GM13977 (cell line): Measurements from ENCODE around the gene MAGI2.

ENCODE experiments used
- DNase-seq: peaks from one replicate; pipeline ENCODE4 v3.0.0; 2012; ENCODE audit warnings: low spot score
- in situ Hi-C: fragments of 300-500 bp; cut with MboI; formaldehyde crosslinking; loops from one replicate; pipeline ENCODE4 v1.12.0; 2022; ENCODE audit warnings: low sequenced_read_pairs, low pct_unique_long_range_greater_than_20kb, mixed read lengths, inconsistent platforms; ENCODE audit not compliant: unreplicated experiment
- TF ChIP-seq, protein P1 (sequence below): IDR thresholded peaks from 2 replicates; pipeline ENCODE4 v1.5.1; 2012; ENCODE audit warnings: mild to moderate bottlenecking, control low read depth; ENCODE audit not compliant: insufficient read depth; ENCODE audit errors: extremely low read depth, missing control alignments

Gene MAGI2

DNA sequence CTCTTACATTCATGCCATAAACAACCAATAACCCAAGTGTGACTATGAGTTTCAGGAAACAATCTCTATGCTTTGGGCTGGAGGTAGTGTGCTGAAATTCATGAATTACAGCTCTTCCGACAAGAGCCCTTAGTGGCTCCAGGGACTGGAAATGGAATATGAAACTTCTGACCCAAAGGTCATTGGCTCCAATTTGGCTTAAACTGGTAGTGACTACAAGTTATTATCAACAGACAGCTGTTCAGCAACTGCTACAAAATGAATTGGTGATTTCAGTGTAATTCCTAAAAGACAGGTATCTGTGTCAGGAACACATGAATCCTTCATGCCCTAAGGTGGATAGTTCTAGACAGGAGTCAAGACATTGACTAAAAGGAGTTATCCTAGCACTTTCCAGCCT, 909.5 kb downstream of the MAGI2 start:
- TF ChIP-seq, protein P1, sequence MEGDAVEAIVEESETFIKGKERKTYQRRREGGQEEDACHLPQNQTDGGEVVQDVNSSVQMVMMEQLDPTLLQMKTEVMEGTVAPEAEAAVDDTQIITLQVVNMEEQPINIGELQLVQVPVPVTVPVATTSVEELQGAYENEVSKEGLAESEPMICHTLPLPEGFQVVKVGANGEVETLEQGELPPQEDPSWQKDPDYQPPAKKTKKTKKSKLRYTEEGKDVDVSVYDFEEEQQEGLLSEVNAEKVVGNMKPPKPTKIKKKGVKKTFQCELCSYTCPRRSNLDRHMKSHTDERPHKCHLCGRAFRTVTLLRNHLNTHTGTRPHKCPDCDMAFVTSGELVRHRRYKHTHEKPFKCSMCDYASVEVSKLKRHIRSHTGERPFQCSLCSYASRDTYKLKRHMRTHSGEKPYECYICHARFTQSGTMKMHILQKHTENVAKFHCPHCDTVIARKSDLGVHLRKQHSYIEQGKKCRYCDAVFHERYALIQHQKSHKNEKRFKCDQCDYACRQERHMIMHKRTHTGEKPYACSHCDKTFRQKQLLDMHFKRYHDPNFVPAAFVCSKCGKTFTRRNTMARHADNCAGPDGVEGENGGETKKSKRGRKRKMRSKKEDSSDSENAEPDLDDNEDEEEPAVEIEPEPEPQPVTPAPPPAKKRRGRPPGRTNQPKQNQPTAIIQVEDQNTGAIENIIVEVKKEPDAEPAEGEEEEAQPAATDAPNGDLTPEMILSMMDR: no peak
- no peak for DNase-seq
- in situ Hi-C loops: no loop called here

DNA sequence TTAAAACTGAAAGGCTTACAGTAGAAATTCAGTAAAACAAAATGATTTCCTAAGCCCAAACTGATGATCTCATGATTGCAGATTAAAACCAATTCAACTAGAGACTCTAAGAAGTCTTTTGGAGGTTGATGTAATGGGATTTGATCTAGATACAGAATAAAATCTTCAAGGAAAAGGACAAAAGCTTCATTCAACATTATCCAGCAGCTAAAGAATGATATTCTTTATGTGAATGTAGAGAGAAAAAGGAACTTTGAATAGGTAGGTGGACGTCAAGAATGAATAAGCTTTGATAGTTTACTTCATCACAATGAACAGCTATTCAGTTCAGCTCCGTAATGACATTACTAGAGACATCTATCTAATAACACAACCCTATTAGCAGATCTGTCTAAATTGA, 910.5 kb downstream of the MAGI2 start:
- in situ Hi-C loops: no loop called here
- DNase-seq: no peak
- TF ChIP-seq, protein P1: no peak

DNA sequence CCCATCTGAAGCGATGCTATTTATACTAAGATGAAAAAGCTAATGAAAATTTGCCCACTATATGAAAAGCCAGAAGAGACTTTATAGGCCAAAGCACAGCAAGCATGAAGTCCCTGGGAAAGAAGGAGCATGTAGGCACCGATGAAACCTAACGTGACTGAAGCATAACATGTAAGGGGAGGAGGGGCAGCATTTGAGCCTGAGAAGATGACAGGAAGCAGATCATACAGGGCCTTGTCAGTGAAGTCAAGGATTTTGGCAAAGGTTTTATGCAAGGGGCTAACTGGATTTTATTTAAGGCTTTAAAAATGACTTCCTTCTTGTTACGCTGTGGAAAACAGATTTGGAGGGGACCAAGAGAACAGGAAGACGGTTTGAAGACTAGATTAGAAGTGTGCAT, 910.9 kb downstream of the MAGI2 start:
- DNase-seq: no peak
- TF ChIP-seq, protein P1: no peak
- in situ Hi-C loops: no loop called here

DNA sequence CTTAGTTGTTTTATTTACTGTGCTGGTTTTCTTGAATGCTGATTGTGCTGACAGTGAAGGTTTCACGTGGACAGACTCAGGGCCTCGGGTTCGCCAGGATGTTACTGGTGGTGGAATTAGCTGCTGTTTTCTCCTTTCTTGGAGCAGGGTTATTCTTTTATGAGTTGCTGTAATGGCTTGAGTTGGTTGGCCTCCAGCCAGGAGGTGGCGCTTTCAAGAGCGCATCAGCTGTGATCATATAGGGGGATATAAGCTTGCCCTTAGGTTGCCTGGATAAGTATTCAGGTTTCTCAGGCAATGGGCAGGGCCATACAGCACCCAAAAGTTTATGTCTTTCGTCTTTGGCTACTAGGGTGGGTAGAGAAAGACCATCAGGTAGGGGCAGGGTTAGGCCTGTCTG, 913.6 kb downstream of the MAGI2 start:
- DNase-seq: no peak
- TF ChIP-seq, protein P1: no peak
- in situ Hi-C loops: no loop called here

DNA sequence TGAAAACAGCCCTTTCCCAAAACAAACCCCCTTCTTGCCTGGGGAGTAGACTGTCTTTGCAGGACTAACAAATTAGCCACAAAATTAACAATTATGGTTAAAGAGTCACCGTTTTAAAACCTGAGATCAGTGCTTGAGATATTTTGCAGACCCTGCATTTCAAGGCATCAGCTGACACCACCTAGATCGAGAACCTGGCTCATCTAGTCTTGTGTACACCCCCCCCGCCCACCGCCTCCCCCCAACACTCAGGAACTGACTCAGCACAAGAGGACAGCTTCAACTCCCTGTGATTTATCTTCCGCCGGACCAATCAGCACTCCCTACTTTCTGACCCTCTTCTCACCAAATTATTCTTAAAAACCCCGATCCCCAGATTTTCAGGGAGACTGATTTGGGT, 917.8 kb downstream of the MAGI2 start:
- TF ChIP-seq, protein P1: no peak
- DNase-seq: no peak
- in situ Hi-C loops: no loop called here

DNA sequence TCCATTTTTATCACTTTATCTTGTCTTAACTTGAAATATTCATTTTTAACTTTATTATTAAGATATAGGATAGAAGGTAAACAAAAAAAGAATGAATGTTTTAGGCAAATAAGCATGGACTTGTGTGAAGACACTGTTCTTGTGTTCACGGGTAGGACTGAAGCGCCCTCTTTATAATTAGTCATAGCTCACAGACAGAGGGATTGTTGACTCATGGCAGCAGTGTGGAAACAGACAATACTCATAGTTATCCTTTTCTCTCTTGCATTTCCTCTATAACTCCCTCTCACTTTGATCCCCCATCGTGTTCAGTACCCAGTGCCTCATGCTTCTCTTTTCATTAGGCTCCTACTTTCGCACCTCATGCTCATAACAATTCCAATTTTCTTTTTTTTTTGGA, 923.1 kb downstream of the MAGI2 start:
- in situ Hi-C loops: no loop called here
- DNase-seq: no peak
- TF ChIP-seq, protein P1: no peak

DNA sequence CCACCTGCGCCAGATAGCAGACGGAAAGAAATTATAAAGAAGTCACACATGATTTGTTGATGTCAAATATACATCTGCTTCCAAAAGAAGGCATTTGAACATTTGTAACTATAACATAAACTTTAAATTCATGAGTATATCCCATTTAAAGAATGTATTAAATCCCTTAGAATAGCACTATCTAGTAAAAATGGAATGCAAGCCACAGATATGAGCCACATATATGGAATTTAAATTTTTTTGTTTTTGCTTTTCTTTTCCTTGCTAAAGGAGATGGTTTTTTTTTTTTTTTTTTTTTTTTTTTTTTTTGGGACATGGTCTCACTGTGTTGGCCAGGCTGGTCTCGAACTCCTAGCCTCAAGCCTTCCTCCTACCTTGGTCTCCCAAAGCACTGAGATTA, 924.1 kb downstream of the MAGI2 start:
- TF ChIP-seq, protein P1: no peak
- no peak for DNase-seq
- in situ Hi-C loops: no loop called here
